Astrocyte (in vitro differentiated cells and primary cell): ENCODE results near the gene CD247. TPM values are rescaled to one million over a fixed set of nuclear protein-coding genes. Genes with fewer than 3 reads are reported as not detected.

Source experiments
- DNase-seq: peaks from one replicate; pipeline ENCODE4 v3.0.0-alpha.2; 2010; ENCODE audit warnings: low read depth
- FAIRE-seq: peaks from 2 replicates; lab custom pipeline; 2011; peaks lifted over from hg19 to GRCh38; lab: Jason Lieb, UNC
- H2AFZ ChIP-seq: 2 replicates; pipeline ENCODE4 v1.6.0; 2012; ENCODE audit warnings: low read depth, low read length, inconsistent platforms
- H3K27ac ChIP-seq: 2 replicates; pipeline ENCODE4 v1.5.1; 2011; ENCODE audit warnings: low read depth, low read length, inconsistent platforms
- H3K27me3 ChIP-seq: 2 replicates; pipeline ENCODE4 v1.6.0; 2011; ENCODE audit warnings: low read length, inconsistent platforms; ENCODE audit not compliant: insufficient read depth
- H3K36me3 ChIP-seq: 2 replicates; pipeline ENCODE4 v1.5.1; 2011; ENCODE audit warnings: low read length, inconsistent platforms; ENCODE audit not compliant: insufficient read depth
- H3K4me1 ChIP-seq: 2 replicates; pipeline ENCODE4 v1.5.1; 2011; ENCODE audit warnings: low read length, inconsistent platforms; ENCODE audit not compliant: insufficient read depth
- H3K4me2 ChIP-seq: 2 replicates; pipeline ENCODE4 v1.6.0; 2012; ENCODE audit warnings: low read length, inconsistent platforms
- H3K4me3 ChIP-seq: 2 replicates; pipeline ENCODE4 v1.5.1; 2011; ENCODE audit warnings: low read depth, mild to moderate bottlenecking, low read length, inconsistent platforms; ENCODE audit not compliant: insufficient read depth
- H3K79me2 ChIP-seq: 2 replicates; pipeline ENCODE4 v1.6.0; 2012; ENCODE audit warnings: mild to moderate bottlenecking, low read length, inconsistent platforms; ENCODE audit not compliant: insufficient read depth
- H3K9ac ChIP-seq: 2 replicates; pipeline ENCODE4 v1.6.0; 2012; ENCODE audit warnings: mild to moderate bottlenecking, low read length, inconsistent platforms
- H3K9me3 ChIP-seq: 2 replicates; pipeline ENCODE4 v1.5.1; 2012; ENCODE audit warnings: low read depth, mild to moderate bottlenecking, low read length, inconsistent platforms; ENCODE audit not compliant: insufficient read depth
- H4K20me1 ChIP-seq: 2 replicates; pipeline ENCODE4 v1.6.0; 2012; ENCODE audit warnings: low read length, inconsistent platforms; ENCODE audit not compliant: insufficient read depth
- H3K27ac Mint-ChIP-seq: one replicate; pipeline ENCODE4 v1.8.0; 2021; ENCODE audit warnings: mild to moderate bottlenecking, mixed read lengths; ENCODE audit not compliant: unreplicated experiment
- H3K27me3 Mint-ChIP-seq: one replicate; pipeline ENCODE4 v1.8.0; 2021; ENCODE audit warnings: low read depth, mixed read lengths; ENCODE audit not compliant: unreplicated experiment
- H3K36me3 Mint-ChIP-seq: one replicate; pipeline ENCODE4 v1.8.0; 2021; ENCODE audit warnings: low read depth, mixed read lengths; ENCODE audit not compliant: unreplicated experiment
- H3K4me1 Mint-ChIP-seq: one replicate; pipeline ENCODE4 v1.8.0; 2021; ENCODE audit warnings: low read depth, mixed read lengths; ENCODE audit not compliant: unreplicated experiment
- H3K4me3 Mint-ChIP-seq: one replicate; pipeline ENCODE4 v1.8.0; 2021; ENCODE audit warnings: mild to moderate bottlenecking, moderate library complexity, mixed read lengths; ENCODE audit not compliant: unreplicated experiment
- H3K9me3 Mint-ChIP-seq: one replicate; pipeline ENCODE4 v1.8.0; 2021; ENCODE audit warnings: mild to moderate bottlenecking, mixed read lengths; ENCODE audit not compliant: unreplicated experiment
- CTCF ChIP-seq: IDR thresholded peaks from 2 replicates; pipeline ENCODE4 v1.5.1; 2011; ENCODE audit warnings: low read depth, mild to moderate bottlenecking, inconsistent platforms, low read length, moderate library complexity; ENCODE audit not compliant: insufficient read depth
- EZH2 ChIP-seq: IDR thresholded peaks from 2 replicates; pipeline ENCODE4 v1.6.1; 2012; ENCODE audit warnings: mild to moderate bottlenecking, low read length, inconsistent platforms; ENCODE audit not compliant: insufficient read depth
- total RNA-seq: library from RNA; stranded (reverse); gene quantifications from 2 replicates; pipeline ENCODE4 v1.2.1, GENCODE V29; 2021

The CD247 gene
- total RNA-seq, 1 donor from 2014 or later = not detected

- Mint-ChIP-seq H3K36me3 (no peaks in the 10 kb centered on the region), H3K27ac (no peak overlapping the region), H3K9me3 (no peaks in the 10 kb centered on the region), H3K4me3 (no peak overlapping the region), H3K27me3 (peaks cover 38% of the 10 kb centered on the region), H3K4me1 (no peaks in the 10 kb centered on the region)
- Histone ChIP-seq H2AFZ (no peak overlapping the region), H3K9ac (no peak overlapping the region), H3K9me3 (no peaks in the 10 kb centered on the region), H4K20me1 (no peaks in the 10 kb centered on the region), H3K36me3 (no peaks in the 10 kb centered on the region), H3K27ac (no peak overlapping the region), H3K27me3 (peaks cover 2% of the 10 kb centered on the region), H3K79me2 (no peaks in the 10 kb centered on the region), H3K4me3 (no peak overlapping the region), H3K4me2 (no peak overlapping the region), H3K4me1 (no peaks in the 10 kb centered on the region)
- no peak for DNase-seq
- TF ChIP-seq EZH2 (no peak), CTCF (no peak)
- FAIRE-seq = no peak
These were observed 71.4 kb downstream of the CD247 start for GRCh38 chr1:167446966-167447365.

GRCh38 chr1:167443757-167444156 is 74.6 kb downstream of the CD247 start:
- Mint-ChIP-seq H3K4me3 (no peak overlapping the region), H3K4me1 (no peaks in the 10 kb centered on the region), H3K36me3 (peaks cover 2% of the 10 kb centered on the region), H3K27ac (no peak overlapping the region), H3K27me3 (peaks cover 58% of the 10 kb centered on the region), H3K9me3 (peaks cover 3% of the 10 kb centered on the region)
- Histone ChIP-seq H3K79me2 (no peaks in the 10 kb centered on the region), H3K4me3 (no peak overlapping the region), H3K4me1 (peaks cover 5% of the 10 kb centered on the region), H3K9me3 (no peaks in the 10 kb centered on the region), H2AFZ (no peak overlapping the region), H3K27ac (no peak overlapping the region), H3K4me2 (no peak overlapping the region), H3K36me3 (no peaks in the 10 kb centered on the region), H3K27me3 (peaks cover 5% of the 10 kb centered on the region), H4K20me1 (no peaks in the 10 kb centered on the region), H3K9ac (no peak overlapping the region)
- DNase-seq (no peak), FAIRE-seq (no peak)
- no peak for TF ChIP-seq CTCF
- no peak for TF ChIP-seq EZH2

- DNase-seq = no peak
- FAIRE-seq = no peak
- no peak overlapping the region for H3K4me3 ChIP-seq
These were observed 75.3 kb downstream of the CD247 start for GRCh38 chr1:167442854-167443565.

More at GRCh38 chr1:167442854-167443565, 75.3 kb downstream of the CD247 start:
- H3K9ac ChIP-seq = no peak overlapping the region
- no peak overlapping the region for H3K27ac ChIP-seq
- peaks cover 66% of the 10 kb centered on the region for H3K27me3 Mint-ChIP-seq
- H3K4me2 ChIP-seq = no peak overlapping the region
- H3K9me3 Mint-ChIP-seq = peaks cover 3% of the 10 kb centered on the region
- H3K4me1 ChIP-seq = peaks cover 5% of the 10 kb centered on the region
- no peaks in the 10 kb centered on the region for H3K4me1 Mint-ChIP-seq
- no peak overlapping the region for H3K27ac Mint-ChIP-seq
- H3K79me2 ChIP-seq = no peaks in the 10 kb centered on the region
- no peak overlapping the region for H2AFZ ChIP-seq
- H3K36me3 Mint-ChIP-seq = peaks cover 2% of the 10 kb centered on the region
- no peaks in the 10 kb centered on the region for H3K36me3 ChIP-seq
- H3K27me3 ChIP-seq = peaks cover 7% of the 10 kb centered on the region
- TF ChIP-seq CTCF = no peak
- TF ChIP-seq EZH2 = no peak
- no peak overlapping the region for H3K4me3 Mint-ChIP-seq
- no peaks in the 10 kb centered on the region for H4K20me1 ChIP-seq
- no peaks in the 10 kb centered on the region for H3K9me3 ChIP-seq
